ENCODE results near the gene SMOC2. TPM values are rescaled to one million over a fixed set of nuclear protein-coding genes. Genes with fewer than 3 reads are reported as not detected.

The SMOC2 gene
- polyA plus RNA-seq, 2 of the 4 experiments (the other 2 are of a cell fraction): not detected

- WGBS (ENCODE audit: missing lambda C conversion rate): 48% methylated on average over 19 of the region's 26 CpGs
- ChIA-PET POLR2A (no interaction called here), CTCF (no interaction called here)
- no peak overlapping the region for H3K27ac ChIP-seq
- no peaks in the 10 kb centered on the region for H3K9me3 ChIP-seq
- no peak overlapping the region for H3K4me2 ChIP-seq
- no peak for FAIRE-seq
- DNase-seq (ENCODE audit: low read depth in 1 of 2, low spot score in 1 of 2): no peak
- TF ChIP-seq ZSCAN20 (CRISPR knock-in tag; IDR thresholded peaks at IDR 0.05): no peak
- H3K4me1 ChIP-seq: no peaks in the 10 kb centered on the region
- no peak overlapping the region for H3K4me3 ChIP-seq
- ATAC-seq: no peak
These were observed 25.6 kb upstream of the SMOC2 start for GRCh38 chr6:168415098-168415992.

DNA sequence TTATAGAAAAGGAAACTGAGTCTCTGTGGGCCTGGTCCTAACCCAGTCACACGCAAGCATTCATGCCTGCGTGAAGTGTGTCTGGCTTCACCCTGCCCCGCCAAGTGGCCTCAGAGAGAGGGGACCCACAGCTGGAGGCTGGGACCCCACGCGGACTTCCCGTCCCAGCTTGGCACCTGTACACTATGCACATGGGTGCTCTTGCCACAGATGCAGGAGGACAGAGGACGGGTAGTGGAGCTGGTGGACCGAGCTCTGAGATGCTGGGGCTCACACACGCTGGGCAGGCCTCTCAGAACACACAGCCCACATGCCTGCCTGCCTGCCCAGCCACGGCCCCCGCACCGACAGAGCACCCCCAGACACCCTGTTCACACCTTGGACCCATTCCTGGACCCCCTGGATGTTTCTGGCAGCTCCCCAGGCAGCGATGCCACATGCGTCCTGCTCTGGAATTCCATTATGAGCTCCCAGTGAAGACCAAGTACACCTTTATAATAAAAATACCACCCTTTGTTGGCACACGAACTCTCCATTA lies 24.9 kb upstream of the SMOC2 start:
- 48% methylated on average over 6 of the region's 15 CpGs for WGBS (ENCODE audit: missing lambda C conversion rate)
- Histone ChIP-seq H3K9me3 (no peaks in the 10 kb centered on the region), H3K4me3 (no peak overlapping the region), H3K4me1 (no peaks in the 10 kb centered on the region), H3K27ac (no peak overlapping the region), H3K4me2 (no peak overlapping the region)
- DNase-seq (ENCODE audit: low read depth in 1 of 2, low spot score in 1 of 2) (no peak), FAIRE-seq (no peak), ATAC-seq (no peak)
- no peak for TF ChIP-seq MYC (IDR thresholded peaks at IDR 0.05; ENCODE audit: borderline replicate concordance, low read length)
- no peak for TF ChIP-seq CTCF (IDR thresholded peaks at IDR 0.05)
- TF ChIP-seq RAD21 (conservative IDR thresholded peaks at IDR 0.05 in 1 of 2, IDR thresholded peaks at IDR 0.05 in 1 of 2): no peak
- TF ChIP-seq RCOR1 (IDR thresholded peaks at IDR 0.05; ENCODE audit: low read depth, low read length): no peak
- no peak for TF ChIP-seq BHLHE40 (IDR thresholded peaks at IDR 0.05; ENCODE audit: low read depth, low read length)
- no peak for TF ChIP-seq HOXB13 (CRISPR knock-in tag; IDR thresholded peaks at IDR 0.05; ENCODE audit: low read depth)
- TF ChIP-seq MAFK (IDR thresholded peaks at IDR 0.05; ENCODE audit: partially characterized antibody): no peak
- no peak for TF ChIP-seq HEYL (CRISPR knock-in tag; IDR thresholded peaks at IDR 0.05)
- TF ChIP-seq GATA3 (IDR thresholded peaks at IDR 0.05; ENCODE audit: borderline replicate concordance): no peak
- no peak for TF ChIP-seq EHF (CRISPR knock-in tag; IDR thresholded peaks at IDR 0.05)
- no peak for TF ChIP-seq MAX (IDR thresholded peaks at IDR 0.05)
- TF ChIP-seq ZC3H11A (IDR thresholded peaks at IDR 0.05): no peak
- TF ChIP-seq SREBF2 (IDR thresholded peaks at IDR 0.05): no peak
- TF ChIP-seq, protein P1, sequence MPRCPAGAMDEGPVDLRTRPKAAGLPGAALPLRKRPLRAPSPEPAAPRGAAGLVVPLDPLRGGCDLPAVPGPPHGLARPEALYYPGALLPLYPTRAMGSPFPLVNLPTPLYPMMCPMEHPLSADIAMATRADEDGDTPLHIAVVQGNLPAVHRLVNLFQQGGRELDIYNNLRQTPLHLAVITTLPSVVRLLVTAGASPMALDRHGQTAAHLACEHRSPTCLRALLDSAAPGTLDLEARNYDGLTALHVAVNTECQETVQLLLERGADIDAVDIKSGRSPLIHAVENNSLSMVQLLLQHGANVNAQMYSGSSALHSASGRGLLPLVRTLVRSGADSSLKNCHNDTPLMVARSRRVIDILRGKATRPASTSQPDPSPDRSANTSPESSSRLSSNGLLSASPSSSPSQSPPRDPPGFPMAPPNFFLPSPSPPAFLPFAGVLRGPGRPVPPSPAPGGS (IDR thresholded peaks at IDR 0.05): no peak
- no peak for TF ChIP-seq HDAC2 (IDR thresholded peaks at IDR 0.05)
- no peak for TF ChIP-seq EHMT2 (IDR thresholded peaks at IDR 0.05; ENCODE audit: low read depth)
- no peak for TF ChIP-seq KDM1A (IDR thresholded peaks at IDR 0.05; ENCODE audit: low read depth)
- no peak for TF ChIP-seq HOXB5 (CRISPR knock-in tag; IDR thresholded peaks at IDR 0.05)
- TF ChIP-seq, protein P2, sequence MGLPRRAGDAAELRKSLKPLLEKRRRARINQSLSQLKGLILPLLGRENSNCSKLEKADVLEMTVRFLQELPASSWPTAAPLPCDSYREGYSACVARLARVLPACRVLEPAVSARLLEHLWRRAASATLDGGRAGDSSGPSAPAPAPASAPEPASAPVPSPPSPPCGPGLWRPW (IDR thresholded peaks at IDR 0.05): no peak
- CTCF ChIA-PET: no interaction called here
- POLR2A ChIA-PET: no interaction called here

- Histone ChIP-seq H3K9me3 (no peaks in the 10 kb centered on the region), H3K27ac (no peak overlapping the region), H3K4me1 (no peaks in the 10 kb centered on the region), H3K4me2 (no peak overlapping the region), H3K4me3 (no peak overlapping the region)
- WGBS (ENCODE audit: missing lambda C conversion rate): 15% methylated on average over 4 of the region's 15 CpGs
- FAIRE-seq: no peak
- CTCF ChIA-PET: no interaction called here
- ATAC-seq: no peak
- DNase-seq (ENCODE audit: low read depth in 1 of 2, low spot score in 1 of 2): no peak
- POLR2A ChIA-PET: no interaction called here
- TF ChIP-seq CHD2 (IDR thresholded peaks at IDR 0.05; ENCODE audit: low read length, partially characterized antibody): no peak
- TF ChIP-seq RARB (CRISPR knock-in tag; IDR thresholded peaks at IDR 0.05): no peak
- TF ChIP-seq HOXB13 (CRISPR knock-in tag; IDR thresholded peaks at IDR 0.05; ENCODE audit: low read depth): no peak
- no peak for TF ChIP-seq CTCF (IDR thresholded peaks at IDR 0.05)
- TF ChIP-seq CEBPB (IDR thresholded peaks at IDR 0.05): no peak
- TF ChIP-seq GATA3 (IDR thresholded peaks at IDR 0.05; ENCODE audit: borderline replicate concordance): no peak
- TF ChIP-seq RCOR1 (IDR thresholded peaks at IDR 0.05; ENCODE audit: low read depth, low read length): no peak
- TF ChIP-seq ELK1 (IDR thresholded peaks at IDR 0.05; ENCODE audit: low read depth, low read length): no peak
- TF ChIP-seq, protein P3, sequence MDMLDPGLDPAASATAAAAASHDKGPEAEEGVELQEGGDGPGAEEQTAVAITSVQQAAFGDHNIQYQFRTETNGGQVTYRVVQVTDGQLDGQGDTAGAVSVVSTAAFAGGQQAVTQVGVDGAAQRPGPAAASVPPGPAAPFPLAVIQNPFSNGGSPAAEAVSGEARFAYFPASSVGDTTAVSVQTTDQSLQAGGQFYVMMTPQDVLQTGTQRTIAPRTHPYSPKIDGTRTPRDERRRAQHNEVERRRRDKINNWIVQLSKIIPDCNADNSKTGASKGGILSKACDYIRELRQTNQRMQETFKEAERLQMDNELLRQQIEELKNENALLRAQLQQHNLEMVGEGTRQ (IDR thresholded peaks at IDR 0.05): no peak
- no peak for TF ChIP-seq MYC (IDR thresholded peaks at IDR 0.05; ENCODE audit: borderline replicate concordance, low read length)
These were observed 24.5 kb upstream of the SMOC2 start for GRCh38 chr6:168416531-168416930.

Measured in A549 (cell line).